Mesothelial cell of epicardium (in vitro differentiated cells): ENCODE measurements around the gene MACROD2. TPM values are rescaled to one million over a fixed set of nuclear protein-coding genes. Genes with fewer than 3 reads are reported as not detected.
A peak's percentile ranks its signal among the peaks of the same experiment; 100 is the strongest.
"Not testable (repeated sequence)": the region's sequence is repeated elsewhere in the genome, so short reads cannot be mapped to it uniquely, and the experiment has no call there.

Experiments
- DNase-seq, 2 experiments: peaks; one replicate each; pipeline ENCODE4 v3.0.0; 2021; ENCODE audit warnings: low spot score in 2 of 2; ENCODE audit not compliant: unreplicated experiment in 2 of 2
- H3K27ac Mint-ChIP-seq: 2 replicates; pipeline ENCODE4 v1.8.0; 2021; ENCODE audit warnings: mixed read lengths
- H3K27me3 Mint-ChIP-seq: 2 replicates; pipeline ENCODE4 v1.8.0; 2021; ENCODE audit warnings: low read depth, mixed read lengths
- H3K36me3 Mint-ChIP-seq: 2 replicates; pipeline ENCODE4 v1.8.0; 2021; ENCODE audit warnings: mixed read lengths
- H3K4me1 Mint-ChIP-seq: 2 replicates; pipeline ENCODE4 v1.8.0; 2021; ENCODE audit warnings: mixed read lengths
- H3K4me3 Mint-ChIP-seq: 2 replicates; pipeline ENCODE4 v1.8.0; 2021; ENCODE audit warnings: mild to moderate bottlenecking, moderate library complexity, mixed read lengths
- H3K9me3 Mint-ChIP-seq: 2 replicates; pipeline ENCODE4 v1.8.0; 2021; ENCODE audit warnings: mixed read lengths
- CTCF ChIP-seq: fragments of 200-600 bp; sonication (generic); IDR thresholded peaks from one replicate; pipeline ENCODE4 v1.5.0; 2021; ENCODE audit warnings: antibody characterized with exemption; ENCODE audit not compliant: unreplicated experiment
- total RNA-seq: library from RNA; stranded (reverse); gene quantifications from 3 replicates; pipeline ENCODE4 v1.2.1, GENCODE V29; 2021

Gene MACROD2
- total RNA-seq, 1 donor from 2014 or later: 10.0 TPM

- Mint-ChIP-seq H3K4me3 (no peak overlapping the region), H3K27ac (peak overlapping the region; percentile 72), H3K36me3 (no peaks in the 10 kb centered on the region), H3K9me3 (no peaks in the 10 kb centered on the region), H3K27me3 (no peaks in the 10 kb centered on the region), H3K4me1 (peaks cover 87% of the 10 kb centered on the region)
- DNase-seq: no peak
- no peak for TF ChIP-seq CTCF
These were observed 1192.3 kb downstream of the MACROD2 start for GRCh38 chr20:15187612-15188011.

- H3K4me1 Mint-ChIP-seq: peaks cover 86% of the 10 kb centered on the region
- no peak for DNase-seq
- TF ChIP-seq CTCF: no peak
- no peaks in the 10 kb centered on the region for H3K27me3 Mint-ChIP-seq
- peak overlapping the region; percentile 72 for H3K27ac Mint-ChIP-seq
- H3K36me3 Mint-ChIP-seq: no peaks in the 10 kb centered on the region
- H3K4me3 Mint-ChIP-seq: no peak overlapping the region
- no peaks in the 10 kb centered on the region for H3K9me3 Mint-ChIP-seq
These were observed 1193.1 kb downstream of the MACROD2 start for GRCh38 chr20:15188415-15188814.

GRCh38 chr20:15191082-15191723, 1195.9 kb downstream of the MACROD2 start:
- no peak for TF ChIP-seq CTCF
- no peaks in the 10 kb centered on the region for H3K27me3 Mint-ChIP-seq
- DNase-seq: no peak
- peaks cover 61% of the 10 kb centered on the region for H3K4me1 Mint-ChIP-seq
- H3K9me3 Mint-ChIP-seq: peaks cover 5% of the 10 kb centered on the region
- peak overlapping the region; percentile 73 for H3K27ac Mint-ChIP-seq
- no peak overlapping the region for H3K4me3 Mint-ChIP-seq
- H3K36me3 Mint-ChIP-seq: no peaks in the 10 kb centered on the region

- DNase-seq: no peak
- TF ChIP-seq CTCF: no peak
- H3K9me3 Mint-ChIP-seq: peaks cover 5% of the 10 kb centered on the region
- H3K4me1 Mint-ChIP-seq: peaks cover 31% of the 10 kb centered on the region
- no peak overlapping the region for H3K4me3 Mint-ChIP-seq
- no peaks in the 10 kb centered on the region for H3K36me3 Mint-ChIP-seq
- H3K27me3 Mint-ChIP-seq: no peaks in the 10 kb centered on the region
- no peak overlapping the region for H3K27ac Mint-ChIP-seq
These were observed 1200.1 kb downstream of the MACROD2 start for GRCh38 chr20:15195378-15195777.

- no peak for TF ChIP-seq CTCF
- DNase-seq: no peak
- peaks cover 7% of the 10 kb centered on the region for H3K9me3 Mint-ChIP-seq
- no peak overlapping the region for H3K4me3 Mint-ChIP-seq
- no peaks in the 10 kb centered on the region for H3K27me3 Mint-ChIP-seq
- no peaks in the 10 kb centered on the region for H3K36me3 Mint-ChIP-seq
- H3K27ac Mint-ChIP-seq: no peak overlapping the region
- peaks cover 19% of the 10 kb centered on the region for H3K4me1 Mint-ChIP-seq
These were observed 1201.4 kb downstream of the MACROD2 start for GRCh38 chr20:15196547-15197255.

- not testable (repeated sequence) for H3K27me3 Mint-ChIP-seq, DNase-seq, H3K4me3 Mint-ChIP-seq, H3K36me3 Mint-ChIP-seq, H3K27ac Mint-ChIP-seq, H3K4me1 Mint-ChIP-seq
- peaks cover 18% of the 10 kb centered on the region for H3K9me3 Mint-ChIP-seq
These were observed 1202.7 kb downstream of the MACROD2 start for GRCh38 chr20:15198017-15198416.
